OCI-LY3 (cell line): ENCODE measurements around the gene IGLL1.

Experiments used
- H2AFZ ChIP-seq: fragments of 200-600, 300-600 bp; shearing (Covaris generic); 2 replicates; pipeline ENCODE4 v1.6.0; 2014; ENCODE audit warnings: antibody characterized with exemption, low read depth, low read length
- H3K27ac ChIP-seq: fragments of 200-600, 300-600 bp; sonication (generic); 2 replicates; pipeline ENCODE4 v1.5.1; 2014; ENCODE audit warnings: mild to moderate bottlenecking, low read length, moderate library complexity, mixed read lengths
- H3K27me3 ChIP-seq: fragments of 200-600, 300-600 bp; sonication (generic); 2 replicates; pipeline ENCODE4 v1.6.1; 2014; ENCODE audit warnings: low read depth, low read length, mixed read lengths
- H3K36me3 ChIP-seq: fragments of 200-600, 300-600 bp; sonication (generic); replicated peaks from 2 replicates; pipeline ENCODE3; 2014; ENCODE audit warnings: low read depth, low read length, mixed read lengths
- H3K4me1 ChIP-seq: fragments of 300-600, 200-600 bp; sonication (generic); 2 replicates; pipeline ENCODE4 v1.6.1; 2014; ENCODE audit warnings: low read length, mixed read lengths
- H3K4me2 ChIP-seq: fragments of 200-600, 300-600 bp; sonication (generic); 2 replicates; pipeline ENCODE4 v1.6.1; 2014; ENCODE audit warnings: low read length, mixed read lengths
- H3K4me3 ChIP-seq: fragments of 300-600, 200-600 bp; sonication (generic); 2 replicates; pipeline ENCODE4 v1.5.1; 2014; ENCODE audit warnings: antibody characterized with exemption, mild to moderate bottlenecking, low read length, moderate library complexity
- H3K79me2 ChIP-seq: fragments of 300-600, 200-600 bp; shearing (Covaris generic); 2 replicates; pipeline ENCODE4 v1.6.1; 2014; ENCODE audit warnings: mild to moderate bottlenecking, low read length, mixed read lengths
- H3K9ac ChIP-seq: fragments of 300-600, 200-600 bp; shearing (Covaris generic); 2 replicates; pipeline ENCODE4 v1.6.0; 2014; ENCODE audit warnings: mild to moderate bottlenecking, low read length, moderate library complexity
- H3K9me3 ChIP-seq: fragments of 200-600, 300-600 bp; shearing (Covaris generic); 2 replicates; pipeline ENCODE4 v1.6.1; 2014; ENCODE audit warnings: low read length, mixed read lengths; ENCODE audit not compliant: insufficient read depth
- H4K20me1 ChIP-seq: fragments of 200-600, 300-600 bp; sonication (generic); 2 replicates; pipeline ENCODE4 v1.6.1; 2016; ENCODE audit warnings: low read length, mixed read lengths; ENCODE audit not compliant: insufficient read depth
- EZH2phosphoT487 ChIP-seq: fragments of 200-600 bp; shearing (Covaris generic); IDR thresholded peaks from 2 replicates; pipeline ENCODE4 v1.6.1; 2018; ENCODE audit warnings: antibody characterized with exemption, mixed run types, low read depth
- TF ChIP-seq, protein P1 (sequence below): fragments of 200-600, 300-600 bp; sonication (generic); IDR thresholded peaks from 2 replicates; pipeline ENCODE4 v1.5.1; 2014; ENCODE audit warnings: antibody characterized with exemption, low read length, low read depth

IGLL1 gene

DNA sequence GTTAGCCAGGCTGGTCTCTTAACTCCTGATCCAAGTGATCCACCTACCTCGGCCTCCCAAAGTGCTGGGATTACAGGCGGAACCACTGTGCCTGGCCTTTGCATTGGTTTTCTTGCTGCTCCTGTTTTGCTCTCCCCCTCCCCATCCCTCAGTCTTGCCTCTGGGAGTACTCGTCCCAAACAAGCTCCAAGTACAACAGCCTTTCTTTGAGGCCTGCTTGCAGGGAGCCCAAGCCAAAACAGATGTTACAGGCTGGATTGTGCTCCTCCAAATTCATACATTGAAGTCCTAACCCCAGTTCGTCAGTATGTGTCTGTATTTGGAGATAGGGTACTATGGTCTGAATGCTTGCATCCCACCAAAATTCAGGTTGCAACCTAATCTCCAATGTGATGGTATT is 8.6 kb downstream of the IGLL1 start:
- H3K27me3 ChIP-seq: no peaks in the 10 kb centered on the region

DNA sequence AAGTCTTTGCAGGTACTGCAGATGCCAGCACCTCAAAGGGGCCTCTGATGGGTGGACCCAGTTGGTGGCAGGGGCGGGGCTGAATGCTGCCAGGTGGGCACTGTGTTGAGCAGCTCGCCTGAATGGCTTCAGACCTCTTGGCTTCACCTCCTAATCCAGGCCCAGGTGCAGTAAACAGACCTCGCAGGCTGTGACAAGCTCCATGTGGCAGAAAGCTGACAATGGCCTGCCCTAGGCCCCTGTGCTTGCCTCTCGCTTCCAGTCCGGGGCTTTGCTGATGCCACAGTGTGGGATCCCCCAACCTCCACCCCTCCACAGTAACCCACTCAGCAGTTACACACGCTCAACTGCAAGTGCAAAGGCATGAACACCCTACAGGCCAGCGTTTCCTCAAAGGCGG is 9.4 kb downstream of the IGLL1 start:
- Histone ChIP-seq H3K4me1 (no peaks in the 10 kb centered on the region), H3K4me3 (no peak overlapping the region), H3K27me3 (no peaks in the 10 kb centered on the region), H3K36me3 (no peaks in the 10 kb centered on the region), H3K9me3 (no peaks in the 10 kb centered on the region), H2AFZ (no peak overlapping the region), H3K4me2 (no peak overlapping the region), H3K79me2 (no peaks in the 10 kb centered on the region), H3K27ac (no peak overlapping the region), H3K9ac (no peak overlapping the region), H4K20me1 (no peaks in the 10 kb centered on the region)
- TF ChIP-seq, protein P1, sequence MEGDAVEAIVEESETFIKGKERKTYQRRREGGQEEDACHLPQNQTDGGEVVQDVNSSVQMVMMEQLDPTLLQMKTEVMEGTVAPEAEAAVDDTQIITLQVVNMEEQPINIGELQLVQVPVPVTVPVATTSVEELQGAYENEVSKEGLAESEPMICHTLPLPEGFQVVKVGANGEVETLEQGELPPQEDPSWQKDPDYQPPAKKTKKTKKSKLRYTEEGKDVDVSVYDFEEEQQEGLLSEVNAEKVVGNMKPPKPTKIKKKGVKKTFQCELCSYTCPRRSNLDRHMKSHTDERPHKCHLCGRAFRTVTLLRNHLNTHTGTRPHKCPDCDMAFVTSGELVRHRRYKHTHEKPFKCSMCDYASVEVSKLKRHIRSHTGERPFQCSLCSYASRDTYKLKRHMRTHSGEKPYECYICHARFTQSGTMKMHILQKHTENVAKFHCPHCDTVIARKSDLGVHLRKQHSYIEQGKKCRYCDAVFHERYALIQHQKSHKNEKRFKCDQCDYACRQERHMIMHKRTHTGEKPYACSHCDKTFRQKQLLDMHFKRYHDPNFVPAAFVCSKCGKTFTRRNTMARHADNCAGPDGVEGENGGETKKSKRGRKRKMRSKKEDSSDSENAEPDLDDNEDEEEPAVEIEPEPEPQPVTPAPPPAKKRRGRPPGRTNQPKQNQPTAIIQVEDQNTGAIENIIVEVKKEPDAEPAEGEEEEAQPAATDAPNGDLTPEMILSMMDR: no peak
- TF ChIP-seq EZH2phosphoT487: no peak

More for the DNA sequence above, 8.6 kb downstream of the IGLL1 start:
- Histone ChIP-seq H3K79me2 (no peaks in the 10 kb centered on the region), H3K9me3 (no peaks in the 10 kb centered on the region), H2AFZ (no peak overlapping the region), H3K9ac (no peak overlapping the region), H3K4me2 (no peak overlapping the region), H3K4me1 (no peaks in the 10 kb centered on the region), H3K36me3 (no peaks in the 10 kb centered on the region), H4K20me1 (no peaks in the 10 kb centered on the region), H3K4me3 (no peak overlapping the region), H3K27ac (no peak overlapping the region)
- no peak for TF ChIP-seq EZH2phosphoT487
- TF ChIP-seq, protein P1: no peak

DNA sequence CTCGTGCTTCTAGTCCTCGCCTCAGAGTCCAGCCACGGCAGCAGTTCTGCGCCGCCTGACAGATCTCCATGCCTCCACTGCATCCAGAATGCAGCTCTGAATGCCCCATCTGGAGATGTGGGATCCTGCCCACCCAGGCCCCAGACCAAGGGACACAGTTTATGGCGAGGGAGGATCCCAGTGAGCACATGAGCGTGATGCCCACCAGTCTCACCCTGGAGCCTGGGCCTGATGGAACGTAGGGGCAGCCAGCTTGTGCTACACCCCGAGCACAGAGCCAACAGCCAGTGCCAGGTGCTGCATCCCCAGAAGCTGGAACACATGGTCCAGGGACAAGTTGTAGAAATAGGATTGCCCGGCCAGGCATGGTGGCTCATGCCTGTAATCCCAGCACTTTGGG is 10.4 kb downstream of the IGLL1 start:
- Histone ChIP-seq H3K27me3 (no peaks in the 10 kb centered on the region), H2AFZ (no peak overlapping the region), H3K79me2 (no peaks in the 10 kb centered on the region), H4K20me1 (no peaks in the 10 kb centered on the region), H3K27ac (no peak overlapping the region), H3K4me3 (no peak overlapping the region), H3K4me1 (no peaks in the 10 kb centered on the region), H3K9me3 (no peaks in the 10 kb centered on the region), H3K36me3 (no peaks in the 10 kb centered on the region), H3K9ac (no peak overlapping the region), H3K4me2 (no peak overlapping the region)
- no peak for TF ChIP-seq EZH2phosphoT487
- TF ChIP-seq, protein P1: no peak

DNA sequence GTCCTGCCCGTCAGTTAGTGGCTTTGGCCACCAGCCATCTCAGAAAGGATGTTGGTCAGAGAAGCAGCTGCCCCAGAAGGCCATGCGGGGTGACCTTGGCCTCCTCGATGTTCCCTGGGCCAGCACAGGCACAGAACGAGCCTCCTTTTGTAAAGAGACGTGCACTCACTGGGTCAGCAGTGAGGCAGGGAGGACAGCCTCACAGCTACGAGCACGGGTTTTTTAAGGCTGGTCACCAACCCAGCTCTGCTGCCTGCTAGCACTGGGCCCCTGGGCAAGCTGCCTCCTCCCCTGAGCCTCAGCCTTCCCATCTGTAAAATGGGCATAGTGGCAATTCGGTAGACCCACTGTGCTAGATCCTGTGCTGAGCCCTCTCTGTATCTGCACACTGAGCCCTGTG is 10.8 kb downstream of the IGLL1 start:
- Histone ChIP-seq H3K27ac (no peak overlapping the region), H3K27me3 (no peaks in the 10 kb centered on the region; the same call in 1 of the 2 replicates), H3K9ac (no peak overlapping the region), H3K4me1 (no peaks in the 10 kb centered on the region), H3K79me2 (no peaks in the 10 kb centered on the region), H4K20me1 (no peaks in the 10 kb centered on the region), H3K4me2 (no peak overlapping the region), H3K36me3 (no peaks in the 10 kb centered on the region), H3K9me3 (no peaks in the 10 kb centered on the region), H2AFZ (no peak overlapping the region), H3K4me3 (no peak overlapping the region)
- TF ChIP-seq EZH2phosphoT487: no peak
- TF ChIP-seq, protein P1: no peak
